ENCODE results near the gene A2ML1.
"Not testable (repeated sequence)": the region's sequence is repeated elsewhere in the genome, so short reads cannot be mapped to it uniquely, and the experiment has no call there.

The A2ML1 gene

DNA sequence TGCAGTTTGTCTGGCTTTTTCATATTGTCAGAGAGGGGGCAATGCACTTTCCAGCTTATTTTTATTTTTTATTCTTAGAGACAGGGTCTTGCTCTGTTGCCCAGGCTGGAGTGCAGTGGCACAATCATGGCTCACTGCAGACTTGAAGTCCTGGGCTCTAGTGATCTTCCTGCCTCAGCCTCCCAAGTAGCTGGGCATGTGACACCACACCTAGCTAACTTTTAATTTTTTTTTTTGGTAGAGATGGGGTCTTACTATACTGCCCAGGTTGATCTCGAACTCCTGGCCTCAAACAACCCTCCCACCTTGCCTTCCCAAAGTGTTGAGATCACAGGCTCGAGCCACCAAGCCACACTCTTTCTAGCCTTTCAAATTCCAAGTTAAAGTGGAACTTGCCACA lies 3.9 kb upstream of the A2ML1 start:
- no peak for DNase-seq

DNA sequence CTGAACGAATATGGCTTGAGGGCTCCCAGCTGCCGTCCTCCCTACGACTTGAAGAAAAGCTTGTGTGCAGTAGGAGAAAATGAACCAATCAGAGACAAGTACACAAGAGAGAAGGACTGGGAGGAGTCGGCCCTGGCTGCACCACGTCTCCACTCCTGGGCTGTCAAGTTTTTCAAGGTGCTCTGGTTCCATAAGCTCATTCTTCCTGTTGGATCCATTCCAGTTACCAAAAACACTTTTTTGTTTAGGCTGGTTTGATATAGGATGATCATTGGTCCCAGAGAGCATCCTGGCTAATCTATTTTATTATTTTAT lies 2.8 kb upstream of the A2ML1 start:
- no peak for DNase-seq

DNA sequence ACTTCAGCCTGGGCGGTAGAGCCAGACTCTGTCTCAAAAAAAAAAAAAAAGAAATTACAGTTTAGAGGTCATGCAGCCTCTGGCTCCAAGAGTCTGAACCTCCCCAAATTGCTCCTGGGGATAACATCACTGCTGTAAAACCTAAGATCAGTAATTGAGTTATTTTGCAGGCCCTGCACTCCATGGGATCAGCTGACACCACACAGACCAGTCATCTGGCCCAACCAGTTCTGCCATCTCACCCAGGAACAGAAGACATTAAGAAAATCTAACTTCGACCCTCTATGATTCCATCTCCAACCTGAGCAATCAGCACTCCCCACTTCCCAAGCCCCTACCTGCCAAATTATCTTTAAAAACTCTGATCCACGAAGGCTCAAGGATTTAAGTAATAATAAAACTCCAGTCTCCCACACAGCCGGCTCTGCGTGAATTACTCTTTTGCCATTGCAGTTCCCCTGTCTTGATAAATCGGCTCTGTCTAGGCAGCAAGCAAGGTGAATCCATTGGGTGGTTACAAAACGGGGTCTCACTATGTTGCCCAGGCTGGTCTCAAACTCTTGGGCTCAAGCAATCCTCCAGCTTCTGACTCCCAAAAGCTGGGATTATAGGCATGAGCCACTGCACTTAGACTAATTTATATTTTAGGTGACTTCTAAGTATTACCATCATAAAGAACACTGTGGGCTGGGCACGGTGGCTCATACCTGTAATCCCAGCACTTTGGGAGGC lies 1.6 kb upstream of the A2ML1 start:
- not testable (repeated sequence) for DNase-seq

DNA sequence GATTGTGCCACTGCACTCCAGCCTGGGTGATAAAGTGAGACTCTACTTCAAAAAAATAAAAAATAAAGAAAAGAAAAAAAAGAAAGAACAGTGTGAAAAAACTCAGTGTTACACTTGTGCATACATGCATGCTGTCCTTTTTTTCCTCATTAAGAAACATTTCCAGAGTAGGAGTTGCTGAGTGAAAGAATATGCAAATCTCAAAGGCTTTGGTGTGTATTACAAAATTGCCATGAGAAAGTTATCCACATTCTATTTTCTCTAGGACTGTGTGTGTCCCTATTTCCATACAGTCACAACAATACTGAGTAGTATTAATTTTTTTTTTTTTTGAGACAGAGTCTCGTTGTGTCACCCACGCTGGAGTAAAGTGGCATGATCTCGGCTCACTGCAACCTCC lies 830 bp upstream of the A2ML1 start:
- DNase-seq = no peak

DNA sequence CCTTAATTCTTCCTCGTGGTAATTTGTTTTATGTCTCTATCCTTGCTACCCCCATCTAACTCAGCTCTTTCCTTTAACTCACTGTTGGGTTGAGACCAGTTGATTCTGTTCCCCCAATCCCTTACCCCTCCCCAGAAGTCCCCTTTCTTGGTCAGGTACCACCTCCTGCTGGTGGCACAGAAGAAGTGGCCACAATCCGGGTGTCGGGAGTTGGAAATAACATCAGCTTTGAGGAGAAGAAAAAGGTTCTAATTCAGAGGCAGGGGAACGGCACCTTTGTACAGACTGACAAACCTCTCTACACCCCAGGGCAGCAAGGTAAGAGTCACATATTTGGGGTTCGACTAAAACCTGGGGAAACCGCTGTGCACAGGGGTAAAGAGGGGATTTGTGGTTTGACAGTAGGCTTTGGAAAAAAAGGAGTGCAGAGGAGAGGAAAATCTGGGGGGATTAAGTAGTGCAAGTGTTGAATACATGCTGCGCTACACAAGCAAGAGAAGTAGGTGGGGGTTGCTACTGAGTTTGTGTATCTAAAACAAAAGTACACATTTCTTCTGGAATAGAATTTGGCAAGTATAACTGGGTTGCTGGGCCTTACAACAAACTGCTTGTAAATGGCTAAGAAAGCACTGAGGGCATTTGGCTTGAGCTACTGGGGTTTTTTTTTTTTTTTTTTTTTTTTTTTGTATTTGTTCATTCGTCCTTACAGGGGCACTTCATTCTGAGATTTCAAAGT lies 1.3 kb downstream of the A2ML1 start:
- DNase-seq = no peak

DNA sequence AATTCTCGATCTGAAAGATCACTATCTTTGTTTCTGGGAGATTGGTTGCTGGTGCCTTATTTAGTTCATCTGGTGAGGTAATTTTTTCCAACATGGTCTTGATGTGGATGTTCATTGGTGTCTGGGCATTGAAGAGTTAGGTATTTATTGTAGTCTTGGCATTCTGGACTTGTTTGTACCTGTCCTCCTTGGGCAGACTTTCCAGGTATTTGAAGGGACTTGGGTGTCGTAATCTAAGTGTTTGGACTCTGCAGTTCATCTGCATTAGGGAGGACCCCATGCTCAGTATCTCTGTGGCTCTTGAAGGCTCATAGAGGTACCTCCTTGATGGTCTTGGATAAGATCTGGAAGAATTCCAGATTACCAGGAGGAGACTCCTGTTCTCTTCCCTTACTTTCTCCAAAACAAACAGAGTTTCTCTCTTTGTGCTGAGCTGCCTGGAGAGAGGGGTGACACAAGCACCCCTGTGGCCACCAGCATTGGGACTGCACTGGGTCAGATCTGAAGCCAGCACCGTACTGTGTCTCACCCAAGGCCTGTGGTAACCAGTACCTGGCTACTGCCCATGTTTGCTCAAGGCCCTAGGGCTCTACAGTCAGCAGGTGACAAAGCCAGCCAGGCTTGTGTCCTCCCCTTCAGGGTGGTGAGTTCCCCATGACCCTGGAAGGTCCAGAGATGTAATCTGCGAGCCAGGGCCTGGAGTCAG lies 5.3 kb downstream of the A2ML1 start:
- DNase-seq = no peak

DNA sequence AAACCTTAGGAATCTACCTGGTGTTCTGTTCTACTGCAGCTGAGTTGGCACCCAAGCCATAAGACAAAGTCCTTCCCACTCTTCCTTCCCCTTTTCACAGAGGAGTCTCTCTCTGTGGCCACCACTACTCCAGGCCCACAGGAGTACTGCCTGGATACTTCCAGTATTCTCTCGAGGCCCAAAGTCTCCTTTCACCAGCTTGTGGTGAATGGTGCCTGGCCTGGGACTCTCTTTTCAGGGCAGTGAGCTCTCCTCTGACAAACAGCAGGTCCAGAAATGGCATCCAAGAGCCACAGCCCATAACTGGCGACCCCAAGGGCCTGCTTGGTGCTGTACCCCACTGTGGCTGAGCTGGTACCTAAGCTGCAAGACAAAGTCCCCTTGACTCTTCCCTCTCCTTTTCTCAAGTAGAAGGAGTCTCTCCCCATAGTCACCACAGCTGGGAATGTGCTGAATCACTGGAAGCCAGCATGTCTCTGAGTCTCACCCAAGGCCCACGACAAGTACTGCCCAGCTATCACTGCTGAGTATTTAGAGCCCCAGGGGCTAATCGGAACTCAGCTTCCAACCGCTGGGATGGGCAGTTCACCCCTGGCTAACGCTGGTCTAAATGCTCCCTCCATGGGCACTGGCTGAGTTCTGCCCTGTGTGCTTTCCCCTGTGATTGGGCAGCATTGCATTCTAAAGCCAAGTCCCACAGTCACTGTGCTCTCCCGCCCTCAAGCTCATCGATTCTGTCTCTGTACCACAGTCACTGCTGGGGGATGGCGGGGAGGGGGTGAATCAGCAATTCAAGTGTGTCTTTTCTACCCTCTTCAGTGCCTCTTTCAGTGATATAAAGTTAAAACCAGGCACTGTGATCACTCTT lies 6.1 kb downstream of the A2ML1 start:
- DNase-seq = no peak

DNA sequence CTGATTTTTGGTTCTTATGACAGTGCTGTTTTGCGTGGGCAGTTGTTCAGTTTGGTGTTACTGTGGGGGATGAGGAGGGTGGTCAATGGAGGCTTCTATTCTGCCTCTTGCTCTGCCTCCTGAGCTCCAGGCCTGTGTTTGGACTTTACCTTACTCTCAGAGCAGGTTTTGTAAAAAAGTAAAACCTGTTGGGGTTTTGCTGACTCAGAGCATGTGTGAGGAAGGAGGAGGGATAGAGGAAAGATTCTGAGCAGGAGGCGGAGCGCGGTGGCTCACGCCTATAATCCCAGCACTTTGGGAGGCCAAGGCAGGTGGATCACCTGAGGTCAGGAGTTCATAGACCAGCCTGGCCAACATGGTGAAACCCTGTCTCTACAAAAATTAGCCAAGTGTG lies 6.7 kb downstream of the A2ML1 start:
- no peak for DNase-seq

DNA sequence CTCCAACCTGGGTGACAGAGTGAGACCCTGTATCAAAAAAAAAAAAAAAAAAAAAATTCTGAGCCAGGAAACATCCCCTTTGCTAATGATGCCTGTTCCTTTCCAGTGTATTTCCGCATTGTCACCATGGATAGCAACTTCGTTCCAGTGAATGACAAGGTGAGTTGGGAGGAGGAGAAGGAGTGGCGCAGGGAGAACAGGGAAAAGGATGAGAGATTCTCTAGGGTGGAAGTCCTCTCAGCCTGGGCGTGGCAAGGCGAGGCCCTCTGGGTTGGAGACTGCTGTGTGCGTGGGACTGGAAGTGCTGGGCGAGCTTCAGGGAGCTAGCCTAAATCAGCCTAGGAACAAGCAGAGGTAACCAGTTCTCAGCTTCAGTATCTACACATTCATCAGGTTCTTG lies 7.2 kb downstream of the A2ML1 start:
- DNase-seq = no peak

DNA sequence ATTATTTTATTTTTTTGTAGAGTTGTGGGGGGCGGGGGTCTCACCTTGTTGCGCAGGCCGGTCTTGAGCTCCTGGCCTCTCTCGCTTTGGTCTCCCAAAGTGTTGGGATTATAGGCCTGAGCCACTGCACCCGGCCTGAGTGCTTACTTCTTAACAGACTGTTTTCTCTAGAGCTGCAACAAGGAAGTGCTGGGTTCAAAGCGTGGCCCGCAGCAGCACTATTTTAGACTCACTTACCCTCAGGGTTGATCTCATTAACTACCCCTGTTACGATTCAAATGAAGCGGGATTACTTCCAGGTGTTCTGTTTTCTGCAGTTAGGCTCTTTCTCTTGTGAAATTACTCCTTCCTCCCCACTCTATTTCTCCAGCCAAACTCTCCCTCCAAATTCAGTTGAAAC lies 8.7 kb downstream of the A2ML1 start:
- DNase-seq = no peak

DNA sequence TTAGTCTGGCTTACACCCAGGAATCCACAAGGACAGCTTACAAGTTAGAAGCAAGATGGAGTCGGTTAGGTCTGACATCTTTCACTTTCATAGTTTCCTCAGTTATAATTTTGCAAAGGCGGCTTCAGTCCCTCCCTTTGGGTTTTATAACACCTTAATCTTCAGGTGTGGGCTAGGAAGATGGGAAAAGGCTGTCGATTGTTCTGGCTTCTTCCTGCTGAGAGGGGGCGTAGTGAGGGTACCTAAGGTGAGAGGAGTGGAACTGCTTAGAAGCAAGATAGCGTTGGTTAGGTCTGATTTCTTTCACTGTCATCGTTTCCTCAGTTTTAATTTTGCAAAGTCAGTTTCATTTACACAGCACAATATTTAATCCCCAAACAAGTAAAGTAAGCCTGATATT lies 10.1 kb downstream of the A2ML1 start:
- DNase-seq = no peak

DNA sequence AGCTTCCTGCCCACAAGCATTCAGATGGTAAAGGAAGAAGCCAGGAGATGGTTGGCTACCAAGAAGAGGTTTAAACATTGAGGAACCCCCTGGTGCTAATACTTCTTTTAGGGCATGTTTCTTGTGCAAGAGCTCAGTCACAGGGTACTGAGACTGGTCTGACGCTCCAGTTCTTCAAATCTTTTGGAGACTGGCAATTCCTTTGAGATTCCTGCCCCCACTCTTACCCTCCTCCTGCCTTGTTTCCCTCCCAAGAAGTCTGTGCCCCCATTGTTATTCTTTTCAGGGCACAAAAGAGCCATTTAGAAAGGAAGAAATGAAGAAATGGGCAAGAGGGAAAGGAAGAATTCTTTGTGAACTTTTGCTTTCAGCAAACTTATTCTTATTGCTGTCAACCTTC lies 11.8 kb downstream of the A2ML1 start:
- DNase-seq = no peak

DNA sequence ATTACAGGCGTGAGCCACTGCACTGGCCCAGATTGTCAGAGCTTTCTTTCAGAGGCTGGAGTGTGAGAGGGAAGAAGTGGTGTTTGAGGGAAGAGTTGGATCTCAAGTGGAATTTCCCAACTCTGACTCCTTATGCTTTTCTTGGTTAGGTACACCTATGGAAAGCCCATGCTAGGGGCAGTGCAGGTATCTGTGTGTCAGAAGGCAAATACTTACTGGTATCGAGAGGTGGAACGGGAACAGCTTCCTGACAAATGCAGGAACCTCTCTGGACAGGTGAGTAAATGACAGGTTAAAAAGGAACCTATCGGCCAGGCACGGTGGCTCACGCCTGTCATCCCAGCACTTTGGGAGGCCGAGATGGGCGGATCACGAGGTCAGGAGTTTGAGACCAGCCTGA lies 14.9 kb downstream of the A2ML1 start:
- no peak for DNase-seq

DNA sequence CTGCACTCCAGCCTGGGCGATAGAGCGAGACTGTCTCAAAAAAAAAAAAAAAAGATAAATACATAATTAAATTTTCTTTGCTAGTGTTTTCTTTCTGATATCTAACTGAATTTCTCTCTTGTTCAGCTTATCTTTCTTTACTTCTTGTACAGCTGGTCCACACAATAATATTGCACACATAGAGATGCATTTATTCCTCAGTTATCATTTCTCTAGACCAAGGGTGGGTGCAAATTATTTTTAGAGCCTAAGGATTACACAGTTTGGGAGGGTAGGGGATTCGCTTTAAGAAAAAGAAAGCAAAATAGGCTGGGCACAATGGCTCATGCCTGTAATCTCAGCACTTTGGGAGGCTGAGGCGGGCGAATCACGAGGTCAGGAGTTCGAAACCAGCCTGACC lies 17.9 kb downstream of the A2ML1 start:
- DNase-seq = no peak

DNA sequence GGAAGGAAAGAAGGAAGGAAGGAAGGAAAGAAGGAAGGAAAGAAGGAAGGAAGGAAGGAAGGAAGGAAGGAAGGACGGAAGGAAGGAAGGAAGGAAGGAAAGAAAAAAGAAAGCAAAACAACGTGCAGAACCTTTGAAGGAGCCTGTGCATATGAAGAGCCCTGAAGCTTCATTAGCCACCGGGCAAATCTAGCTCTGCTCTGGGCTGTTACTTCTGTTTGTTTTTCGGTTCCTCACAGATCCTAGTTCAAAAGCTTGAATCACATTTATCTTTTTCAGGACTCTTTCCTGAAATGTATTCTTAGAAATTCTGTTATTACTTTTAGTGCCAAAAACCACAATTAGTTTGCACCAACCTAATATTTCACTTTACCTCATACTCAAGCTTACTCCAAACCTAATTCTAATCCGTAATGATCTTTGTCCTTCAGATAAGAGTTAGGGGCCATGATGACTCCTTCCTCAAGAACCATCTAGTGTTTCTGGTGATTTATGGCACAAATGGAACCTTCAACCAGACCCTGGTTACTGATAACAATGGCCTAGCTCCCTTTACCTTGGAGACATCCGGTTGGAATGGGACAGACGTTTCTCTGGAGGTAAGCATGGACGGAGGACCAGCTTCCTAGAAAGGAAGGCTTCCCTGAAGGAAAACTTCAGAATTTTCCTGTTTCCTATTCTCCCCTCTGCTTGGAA lies 18.7 kb downstream of the A2ML1 start:
- DNase-seq = no peak

DNA sequence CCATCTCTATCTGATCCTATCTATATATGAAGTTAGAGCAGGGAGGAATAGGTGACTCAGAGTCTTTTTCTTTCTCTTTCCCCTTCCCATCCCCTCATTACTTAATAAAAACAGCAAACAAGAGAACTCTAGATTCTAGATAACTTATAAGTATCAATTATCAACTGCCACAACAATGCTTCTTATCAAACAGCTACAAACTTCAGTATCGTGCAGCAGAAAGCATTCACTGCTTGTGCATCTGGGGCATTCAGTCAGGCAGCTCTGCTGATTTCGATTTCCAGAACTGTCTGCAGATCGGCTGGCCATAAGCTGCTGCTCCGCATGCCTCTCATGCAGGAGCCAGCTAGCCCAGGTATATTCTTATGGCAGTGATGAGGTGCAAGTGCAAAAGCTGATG lies 19.4 kb downstream of the A2ML1 start:
- DNase-seq = no peak

DNA sequence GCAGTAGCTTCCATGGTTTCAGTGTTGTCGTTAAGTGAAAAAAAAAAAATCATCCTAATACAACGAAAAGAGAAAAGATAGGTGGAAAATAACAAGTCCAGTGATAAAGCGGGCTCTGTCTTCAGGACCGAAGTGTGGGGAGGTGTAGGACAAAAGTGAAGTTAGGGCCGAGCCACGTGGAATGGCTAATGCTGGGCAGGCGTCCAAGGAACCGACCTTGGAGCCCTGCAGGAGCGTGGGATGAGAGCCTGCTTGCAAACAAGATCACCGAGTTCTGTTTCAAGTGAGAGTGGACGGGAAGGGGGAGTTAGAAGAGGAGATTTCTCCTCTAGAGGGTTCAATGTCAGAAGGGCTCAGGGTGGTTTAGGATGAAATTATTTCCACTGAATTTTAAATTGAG lies 22.2 kb downstream of the A2ML1 start:
- DNase-seq = no peak

DNA sequence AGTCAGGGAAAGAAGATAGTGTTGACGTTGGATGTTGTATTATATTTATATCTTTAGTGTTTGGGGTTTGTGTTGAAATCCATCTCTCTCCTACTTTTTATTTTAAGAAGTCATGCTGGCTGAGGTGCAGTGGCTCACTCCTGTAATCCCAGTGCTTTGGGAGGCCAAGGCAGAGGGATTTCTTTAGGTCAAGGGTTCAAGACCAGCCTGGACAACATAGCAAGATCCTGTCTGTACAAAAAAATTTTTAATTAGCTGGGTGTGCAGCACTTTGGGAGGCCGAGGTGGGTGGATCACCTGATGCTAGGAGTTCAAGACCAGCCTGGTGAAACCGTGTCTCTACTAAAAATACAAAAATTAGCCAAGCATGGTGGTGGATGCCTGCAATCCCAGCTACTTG lies 23.9 kb downstream of the A2ML1 start:
- no peak for DNase-seq

DNA sequence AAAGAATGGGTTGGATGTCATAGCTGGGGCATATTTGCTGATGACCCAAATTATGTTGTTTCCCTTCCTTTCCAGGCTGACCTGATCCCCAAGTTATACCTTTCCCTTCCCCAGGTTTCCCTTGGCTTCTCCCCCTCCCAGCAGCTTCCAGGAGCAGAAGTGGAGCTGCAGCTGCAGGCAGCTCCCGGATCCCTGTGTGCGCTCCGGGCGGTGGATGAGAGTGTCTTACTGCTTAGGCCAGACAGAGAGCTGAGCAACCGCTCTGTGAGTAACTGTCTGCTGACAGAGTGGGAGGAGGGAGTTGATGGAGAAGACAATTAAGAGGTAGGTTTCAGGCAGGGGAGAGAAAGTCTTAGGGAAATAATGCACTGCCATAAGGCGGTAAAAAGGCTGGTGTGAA lies 25.0 kb downstream of the A2ML1 start:
- no peak for DNase-seq

DNA sequence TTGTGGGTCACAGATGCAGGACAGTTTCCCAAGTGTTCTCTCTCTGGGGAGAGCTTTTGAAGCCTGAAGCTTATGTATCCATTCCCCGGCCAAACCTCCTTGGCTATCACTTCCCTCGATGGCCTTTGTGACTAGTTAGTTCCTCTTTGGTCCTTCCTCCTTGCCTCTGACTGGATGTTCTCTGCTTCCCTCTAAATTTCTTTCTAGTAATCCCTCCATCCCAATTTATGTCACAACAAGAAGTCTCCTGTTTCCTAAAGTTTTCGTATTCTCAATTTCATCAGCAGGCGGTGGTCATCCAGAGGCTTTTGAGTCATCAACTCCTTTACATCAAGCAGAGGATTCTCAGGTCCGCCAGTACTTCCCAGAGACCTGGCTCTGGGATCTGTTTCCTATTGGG lies 27.5 kb downstream of the A2ML1 start:
- DNase-seq = no peak

DNA sequence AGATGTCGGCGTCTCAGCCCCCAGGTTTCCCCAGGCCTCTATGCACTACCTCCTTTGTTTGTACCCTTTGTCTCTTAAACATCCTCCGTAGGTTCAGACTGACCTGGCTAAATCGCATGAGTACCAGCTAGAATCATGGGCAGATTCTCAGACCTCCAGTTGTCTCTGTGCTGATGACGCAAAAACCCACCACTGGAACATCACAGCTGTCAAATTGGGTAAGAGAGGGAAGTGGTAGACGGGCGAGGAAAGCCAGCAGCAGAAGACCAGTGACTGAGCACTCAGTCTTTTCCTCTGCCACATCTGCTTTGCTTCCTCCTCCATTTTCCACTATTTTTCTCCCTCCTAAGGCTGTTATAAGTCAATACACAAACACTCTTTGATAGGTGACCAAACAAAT lies 29.7 kb downstream of the A2ML1 start:
- no peak for DNase-seq

DNA sequence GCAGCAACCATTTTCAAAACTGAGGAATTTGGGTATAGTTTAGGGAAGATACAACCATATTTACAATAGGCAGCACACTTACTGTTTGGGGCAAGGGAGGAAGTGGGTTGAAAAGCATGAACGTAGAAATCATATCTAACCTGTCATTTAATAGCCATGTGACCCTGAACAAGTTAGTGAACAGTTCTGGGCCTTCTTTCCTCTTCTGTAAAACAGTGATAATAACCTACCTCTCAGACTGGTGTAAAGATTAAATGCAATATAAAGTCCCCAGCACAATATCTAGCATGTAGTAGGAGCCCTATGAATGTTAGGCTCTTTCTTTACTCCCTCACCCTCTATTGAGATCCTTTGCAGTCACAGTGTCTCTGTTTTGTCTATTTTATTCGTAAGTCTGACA lies 33.5 kb downstream of the A2ML1 start:
- DNase-seq = no peak

DNA sequence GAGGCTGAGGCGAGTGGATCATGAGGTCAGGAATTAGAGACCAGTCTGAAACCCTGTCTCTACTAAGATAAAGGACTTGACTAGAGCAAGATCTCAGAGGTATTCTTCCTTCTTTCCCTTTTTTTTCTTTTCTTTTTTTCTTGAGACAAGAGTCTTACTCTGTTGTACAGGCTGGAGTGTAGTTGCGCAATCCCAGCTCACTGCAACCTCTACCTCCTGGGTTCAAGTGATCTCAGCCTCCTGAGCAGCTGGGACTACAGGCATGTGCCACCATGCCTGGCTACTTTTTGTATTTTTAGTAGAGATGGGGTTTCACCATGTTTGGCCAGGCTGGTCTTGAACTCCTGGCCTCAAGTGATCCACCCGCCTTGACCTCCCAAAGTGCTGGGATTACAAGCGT lies 37.0 kb downstream of the A2ML1 start:
- not testable (repeated sequence) for DNase-seq

All from NCI-H1694 (cell line).